KMS-11 (cell line): ENCODE data around the gene EFR3B.

Source experiments
- H2AFZ ChIP-seq: fragments of 200-600 bp; sonication (generic); 2 replicates; pipeline ENCODE4 v1.6.1; 2016; ENCODE audit warnings: antibody characterized with exemption, mixed run types, low read depth
- H3K27ac ChIP-seq: fragments of 200-600 bp; sonication (generic); 2 replicates; pipeline ENCODE4 v1.6.1; 2016; ENCODE audit warnings: mild to moderate bottlenecking, mixed run types
- H3K27me3 ChIP-seq: fragments of 200-600 bp; sonication (generic); 2 replicates; pipeline ENCODE4 v1.6.1; 2017; ENCODE audit warnings: mild to moderate bottlenecking, low read depth, mixed run types, moderate library complexity; ENCODE audit not compliant: insufficient read depth
- H3K36me3 ChIP-seq: fragments of 200-600 bp; sonication (generic); 2 replicates; pipeline ENCODE4 v1.6.1; 2017; ENCODE audit warnings: mild to moderate bottlenecking, mixed run types; ENCODE audit not compliant: insufficient read depth
- H3K4me1 ChIP-seq: fragments of 200-600 bp; sonication (generic); 2 replicates; pipeline ENCODE4 v1.6.1; 2016; ENCODE audit warnings: mild to moderate bottlenecking, low read depth, mixed run types; ENCODE audit not compliant: poor library complexity, severe bottlenecking
- H3K4me2 ChIP-seq: fragments of 200-600 bp; sonication (generic); 2 replicates; pipeline ENCODE4 v1.7.0; 2016; ENCODE audit warnings: mild to moderate bottlenecking, mixed run types
- H3K4me3 ChIP-seq: fragments of 200-600 bp; sonication (generic); IDR thresholded peaks from 2 replicates; pipeline ENCODE4 v1.6.1; 2017; ENCODE audit warnings: low read depth, low read length, mixed read lengths; ENCODE audit not compliant: insufficient read depth
- H3K79me2 ChIP-seq: fragments of 200-600 bp; sonication (generic); 2 replicates; pipeline ENCODE4 v1.6.1; 2016; ENCODE audit warnings: low read depth, mixed run types; ENCODE audit not compliant: insufficient read depth
- H3K9ac ChIP-seq: fragments of 200-600 bp; sonication (generic); 2 replicates; pipeline ENCODE4 v1.6.1; 2016; ENCODE audit warnings: mild to moderate bottlenecking, mixed run types
- H4K20me1 ChIP-seq: fragments of 200-600 bp; sonication (generic); 2 replicates; pipeline ENCODE4 v1.6.1; 2016; ENCODE audit warnings: mild to moderate bottlenecking, mixed run types; ENCODE audit not compliant: insufficient read depth
- CTCF ChIP-seq: fragments of 200-600 bp; sonication (generic); conservative IDR thresholded peaks from 2 replicates; pipeline ENCODE4 v1.6.1; 2017; ENCODE audit warnings: low read depth, mild to moderate bottlenecking, antibody characterized with exemption, low read length, moderate library complexity, mixed read lengths

Gene EFR3B

GRCh38 chr2:25000036-25000435 is 41.8 kb upstream of the EFR3B start:
- Histone ChIP-seq H4K20me1 (no peaks in the 10 kb centered on the region), H3K4me1 (no peaks in the 10 kb centered on the region), H2AFZ (no peak overlapping the region), H3K36me3 (no peaks in the 10 kb centered on the region), H3K27ac (no peak overlapping the region), H3K27me3 (no peaks in the 10 kb centered on the region), H3K79me2 (no peaks in the 10 kb centered on the region), H3K9ac (no peak overlapping the region), H3K4me3 (no peak overlapping the region), H3K4me2 (no peak overlapping the region)
- TF ChIP-seq CTCF: no peak

DNA sequence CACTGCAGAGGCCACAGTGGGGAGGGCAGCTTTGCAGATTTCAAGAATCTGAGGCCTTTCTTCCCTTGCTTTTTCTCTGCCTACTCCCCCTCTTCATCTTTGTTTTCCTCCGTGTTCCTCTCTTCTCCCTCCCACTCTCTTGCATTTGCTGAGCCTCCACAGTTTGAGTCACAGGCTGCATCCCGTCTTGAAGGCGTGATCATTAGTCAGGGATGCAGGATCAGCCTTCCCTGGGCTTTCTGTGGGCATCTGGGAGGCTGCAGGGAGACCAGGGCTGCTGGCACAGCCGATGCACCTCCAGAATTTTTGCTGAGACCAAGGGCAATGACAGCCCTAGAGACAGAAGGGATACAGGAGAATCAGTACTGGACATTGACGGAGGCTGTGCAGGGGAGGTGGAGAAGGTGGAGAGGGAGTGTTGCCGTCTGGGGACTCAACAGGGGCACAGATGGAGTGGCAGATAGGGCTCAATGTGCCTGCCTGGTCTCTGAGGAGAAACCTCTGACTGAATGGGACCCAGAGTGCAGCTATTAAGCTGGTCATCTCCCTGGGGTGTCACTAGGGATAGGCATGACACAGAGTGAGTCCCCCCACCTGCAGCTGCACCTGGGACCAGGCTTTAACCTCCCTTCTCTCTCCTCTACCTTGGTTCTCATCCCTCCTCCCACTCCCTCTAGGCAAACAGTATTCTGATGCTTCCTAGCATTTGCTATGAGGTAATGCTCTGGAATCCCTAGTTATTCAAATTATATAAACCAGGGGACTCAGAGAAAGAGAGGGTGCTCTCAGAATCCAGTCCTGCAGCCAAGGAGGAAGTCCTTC is 41.2 kb upstream of the EFR3B start:
- Histone ChIP-seq H3K27ac (no peak overlapping the region), H3K36me3 (no peaks in the 10 kb centered on the region), H3K27me3 (no peaks in the 10 kb centered on the region), H3K4me3 (no peak overlapping the region), H3K79me2 (no peaks in the 10 kb centered on the region), H4K20me1 (no peaks in the 10 kb centered on the region), H3K9ac (no peak overlapping the region), H3K4me2 (no peak overlapping the region), H2AFZ (no peak overlapping the region), H3K4me1 (no peaks in the 10 kb centered on the region)
- TF ChIP-seq CTCF: no peak

DNA sequence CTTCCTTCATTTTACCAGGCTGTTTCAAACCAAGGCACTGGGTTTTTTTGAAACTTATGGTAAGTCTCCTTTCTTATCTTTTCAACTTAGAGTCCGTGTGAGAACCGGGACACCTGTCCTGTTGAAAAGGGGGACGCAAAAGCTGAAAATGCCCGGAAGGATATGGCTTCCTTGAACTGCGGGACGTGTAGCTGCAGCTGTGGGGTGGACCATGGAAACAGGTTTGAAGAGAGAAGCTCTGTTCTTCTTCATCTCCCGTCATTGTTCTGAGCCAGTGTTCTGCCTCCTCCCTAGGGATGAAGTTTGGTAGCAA is 40.6 kb upstream of the EFR3B start:
- no peaks in the 10 kb centered on the region for H3K79me2 ChIP-seq
- H3K4me1 ChIP-seq: no peaks in the 10 kb centered on the region
- H3K36me3 ChIP-seq: no peaks in the 10 kb centered on the region
- no peak overlapping the region for H3K9ac ChIP-seq
- H4K20me1 ChIP-seq: no peaks in the 10 kb centered on the region
- no peaks in the 10 kb centered on the region for H3K27me3 ChIP-seq
- no peak overlapping the region for H3K27ac ChIP-seq
- H2AFZ ChIP-seq: no peak overlapping the region
- TF ChIP-seq CTCF: no peak
- H3K4me3 ChIP-seq: no peak overlapping the region
- no peak overlapping the region for H3K4me2 ChIP-seq

- Histone ChIP-seq H3K79me2 (no peaks in the 10 kb centered on the region), H3K36me3 (no peaks in the 10 kb centered on the region), H3K9ac (no peak overlapping the region), H3K27me3 (no peaks in the 10 kb centered on the region), H3K4me3 (no peak overlapping the region), H3K27ac (no peak overlapping the region), H3K4me1 (no peaks in the 10 kb centered on the region), H2AFZ (no peak overlapping the region), H3K4me2 (no peak overlapping the region), H4K20me1 (no peaks in the 10 kb centered on the region)
- TF ChIP-seq CTCF: no peak
Observed at GRCh38 chr2:25002066-25002465, 39.8 kb upstream of the EFR3B start.
